AG04449 (cell line): ENCODE measurements around the gene NPAS3.

ENCODE experiments used
- CTCF ChIA-PET: fragments of 350-600 bp; formaldehyde crosslinking; extraction: SDS; loops from one replicate; lab custom pipeline; 2021; ENCODE audit warnings: antibody characterized with exemption; lab: Yijun Ruan, JAX
- POLR2A ChIA-PET: fragments of 400-600, 350-600 bp; formaldehyde crosslinking; extraction: SDS; loops from one replicate; lab custom pipeline; 2020; ENCODE audit warnings: antibody characterized with exemption, inconsistent platforms; lab: Yijun Ruan, JAX
- DNase-seq: peaks from one replicate; pipeline ENCODE4 v3.0.0-alpha.2; 2010; ENCODE audit warnings: low read depth, low spot score
- H3K4me3 ChIP-seq: 2 replicates; pipeline ENCODE4 v1.5.1; 2011; ENCODE audit warnings: low read depth, mild to moderate bottlenecking, control low read depth, low read length
- CTCF ChIP-seq: IDR thresholded peaks from one replicate; pipeline ENCODE4 v1.5.1; 2011; ENCODE audit warnings: mild to moderate bottlenecking, moderate library complexity, low read length, control low read depth, inconsistent platforms; ENCODE audit not compliant: insufficient read depth; ENCODE audit errors: missing control alignments

NPAS3 gene

GRCh38 chr14:32980178-32980901, 41.7 kb downstream of the NPAS3 start:
- no peak for DNase-seq
- ChIA-PET CTCF (no interaction called here), POLR2A (no interaction called here)
- H3K4me3 ChIP-seq = no peak overlapping the region
- TF ChIP-seq CTCF = no peak

GRCh38 chr14:32980902-32981501, 42.3 kb downstream of the NPAS3 start:
- ChIA-PET POLR2A (no interaction called here), CTCF (no interaction called here)
- TF ChIP-seq CTCF = no peak
- DNase-seq = no peak
- H3K4me3 ChIP-seq = no peak overlapping the region

GRCh38 chr14:32984241-32984930, 45.7 kb downstream of the NPAS3 start:
- ChIA-PET CTCF (no interaction called here), POLR2A (no interaction called here)
- H3K4me3 ChIP-seq = no peak overlapping the region
- TF ChIP-seq CTCF = no peak
- DNase-seq = no peak

- no peak for DNase-seq
- no peak for TF ChIP-seq CTCF
- CTCF ChIA-PET = interaction anchor here (1.8 kb wide), 1 partner anchor 13 kb away, joined by 4 read pairs; no protein-coding TSS in a partner anchor
- POLR2A ChIA-PET = no interaction called here
- H3K4me3 ChIP-seq = no peak overlapping the region
Observed at GRCh38 chr14:32985866-32986265, 47.2 kb downstream of the NPAS3 start.

DNA sequence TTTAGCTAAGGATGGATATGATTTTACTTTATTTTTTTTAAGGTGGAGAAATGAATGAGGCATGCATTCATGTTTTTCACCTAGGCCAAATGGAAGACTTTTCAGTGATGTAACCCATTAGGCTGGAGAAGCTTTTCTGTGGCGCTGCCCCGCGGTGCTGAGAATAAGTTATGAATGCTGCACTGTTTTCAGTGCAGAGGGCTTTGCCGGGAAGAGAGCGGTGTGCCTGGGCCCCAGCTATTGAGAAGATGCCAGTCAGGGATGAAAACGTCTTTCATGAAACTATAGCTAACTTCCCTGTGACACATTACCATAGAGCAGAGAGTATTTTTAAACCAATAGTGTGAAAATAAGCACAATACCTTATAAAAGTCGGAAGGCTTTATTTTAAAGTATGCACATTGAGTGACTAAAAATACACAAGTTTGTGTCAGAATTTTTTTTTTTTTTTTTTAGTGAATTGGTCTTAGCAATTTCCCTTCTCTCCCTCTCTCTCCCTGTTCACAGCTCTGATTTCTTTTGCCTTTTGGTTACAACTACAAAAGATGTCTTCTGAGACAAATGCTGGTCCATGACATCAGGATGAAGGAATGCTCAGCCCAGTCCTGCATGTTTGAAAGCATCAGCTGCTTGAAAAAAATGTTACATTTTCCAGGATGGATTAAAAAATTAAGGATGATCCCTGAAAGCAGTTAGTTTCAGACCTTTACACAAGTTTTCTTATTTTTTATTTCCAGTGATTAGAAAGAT, 48.3 kb downstream of the NPAS3 start:
- no peak for DNase-seq

More for the DNA sequence above, 48.3 kb downstream of the NPAS3 start:
- no peak for TF ChIP-seq CTCF
- ChIA-PET CTCF (interaction anchor here (1.8 kb wide), 1 partner anchor 12 kb away, joined by 4 read pairs; no protein-coding TSS in a partner anchor), POLR2A (no interaction called here)
- no peak overlapping the region for H3K4me3 ChIP-seq
